Embryonic facial prominence (tissue), 1 donor: Measurements from ENCODE around the gene IFT122.
"Not testable (repeated sequence)": the region's sequence is repeated elsewhere in the genome, so short reads cannot be mapped to it uniquely, and the experiment has no call there.

Source experiments
- DNase-seq: peaks from one replicate; pipeline ENCODE4 v3.0.0-alpha.2; 2016; ENCODE audit errors: extremely low spot score

IFT122 gene

GRCh38 chr3:129540776-129541516 lies 100.9 kb downstream of the IFT122 start:
- no peak for DNase-seq

- no peak for DNase-seq
These were observed 102.7 kb downstream of the IFT122 start for GRCh38 chr3:129542747-129543146.

- no peak for DNase-seq
These were observed 103.2 kb downstream of the IFT122 start, which contains the start of gene H1-8 for GRCh38 chr3:129543156-129543790. Gene H1-8 (plus strand): TSS chr3:129543175. CDS start chr3:129543219, 44 bp downstream.

GRCh38 chr3:129543999-129544398 lies 104.0 kb downstream of the IFT122 start:
- DNase-seq, result no peak

- not testable (repeated sequence) for DNase-seq
These were observed 105.9 kb downstream of the IFT122 start for GRCh38 chr3:129545951-129546350.

GRCh38 chr3:129547241-129547640 lies 107.2 kb downstream of the IFT122 start:
- no peak for DNase-seq

- DNase-seq, result no peak
These were observed 108.3 kb downstream of the IFT122 start for GRCh38 chr3:129548104-129548965.

- DNase-seq, result no peak
These were observed 109.2 kb downstream of the IFT122 start for GRCh38 chr3:129549006-129549800.

- no peak for DNase-seq
These were observed 109.8 kb downstream of the IFT122 start for GRCh38 chr3:129549805-129550204.

- DNase-seq, result no peak
These were observed 112.4 kb downstream of the IFT122 start for GRCh38 chr3:129552287-129553050.

GRCh38 chr3:129553171-129553570 lies 113.1 kb downstream of the IFT122 start:
- no peak for DNase-seq

GRCh38 chr3:129553719-129554118 lies 113.7 kb downstream of the IFT122 start:
- no peak for DNase-seq

GRCh38 chr3:129554356-129555152 lies 114.5 kb downstream of the IFT122 start:
- DNase-seq, result no peak

- no peak for DNase-seq
These were observed 115.1 kb downstream of the IFT122 start for GRCh38 chr3:129555153-129555550.

- no peak for DNase-seq
These were observed 115.8 kb downstream of the IFT122 start for GRCh38 chr3:129555616-129556357.

- DNase-seq, result no peak
These were observed 116.3 kb downstream of the IFT122 start for GRCh38 chr3:129556358-129556695.

- no peak for DNase-seq
These were observed 117.0 kb downstream of the IFT122 start for GRCh38 chr3:129556890-129557547.

GRCh38 chr3:129557548-129557894 lies 117.5 kb downstream of the IFT122 start:
- DNase-seq, result no peak
